Placental pericyte (primary cell): Measurements from ENCODE around the gene APPL1. TPM values are rescaled to one million over a fixed set of nuclear protein-coding genes. Genes with fewer than 3 reads are reported as not detected.

Source experiments
- total RNA-seq: library from RNA; depleted of rRNA; stranded (reverse); fragments of >200 nt; gene quantifications from 2 replicates; pipeline ENCODE4 v1.2.3, GENCODE V29; 2012

APPL1 gene
- total RNA-seq: 18.8 and 55.5 TPM in 2 replicates

GRCh38 chr3:57227204-57227929 lies at the start of gene APPL1:
APPL1 (plus strand) TSS chr3:57227729; CDS start chr3:57227884, 155 bp downstream.

DNA sequence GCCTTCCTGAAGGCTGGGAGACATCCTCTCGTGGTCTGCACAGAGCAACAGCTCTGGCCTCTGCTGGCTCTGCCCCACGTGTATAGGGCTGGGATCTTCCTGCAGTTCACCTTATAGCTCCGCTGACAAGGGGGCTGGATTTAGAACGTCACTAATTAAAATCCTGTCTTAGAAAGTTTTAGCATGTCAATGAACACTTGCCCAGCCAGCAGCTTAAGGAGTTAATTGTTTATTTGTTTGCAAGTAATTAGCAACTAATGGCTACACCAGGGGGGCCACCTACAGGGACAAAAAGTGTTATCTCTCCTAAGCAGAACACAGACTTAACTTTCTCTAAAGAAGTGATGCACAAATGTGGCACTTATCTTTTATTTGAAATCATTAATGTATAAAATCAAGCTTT lies 27.6 kb upstream of the APPL1 start, which contains the start of gene HESX1:
TSS of gene HESX1 (minus strand) at position 84 of the 403 bp plus-strand sequence. CDS start at position 24, 60 bp downstream.

DNA sequence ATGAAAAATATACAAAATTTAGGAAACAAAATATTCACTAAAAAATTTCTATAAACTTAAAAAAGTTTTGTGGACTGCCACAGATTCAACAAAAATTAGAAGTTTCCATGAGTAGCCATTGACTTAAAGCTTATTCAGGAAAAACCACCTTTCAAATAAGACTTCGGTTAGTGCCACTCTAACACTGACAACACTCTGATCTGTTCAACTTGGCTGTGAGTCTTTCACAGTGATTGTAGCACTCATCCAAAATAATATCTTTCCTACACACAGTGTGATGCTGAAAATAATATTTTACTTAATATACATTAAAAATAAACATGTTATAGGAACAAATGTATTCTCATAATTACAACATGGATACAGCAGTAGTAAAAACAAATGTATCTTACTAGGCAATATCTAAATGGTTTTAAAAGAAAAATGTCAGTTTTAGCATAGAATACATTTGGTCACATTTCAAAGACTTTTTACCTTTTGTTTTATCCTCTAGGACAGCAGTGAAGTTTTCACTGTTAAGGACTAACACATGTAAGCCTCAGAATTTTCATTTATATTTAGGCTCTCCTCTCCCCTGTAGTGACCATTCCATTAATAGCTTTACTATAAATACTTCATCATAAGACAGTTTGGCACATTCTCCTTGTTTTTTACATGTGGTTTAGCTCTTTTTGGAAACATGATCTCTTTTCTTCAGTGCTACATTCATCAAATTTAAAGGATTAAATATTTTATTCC lies 64.8 kb downstream of the APPL1 start, which contains the start of gene ASB14:
TSS of gene ASB14 (minus strand) at position 527 of the 738 bp plus-strand sequence. CDS start 652 bp downstream, outside the sequence.

Other genes with a start within 250 kb of the APPL1 start
- not detected in 2 replicates for gene SPATA12, start 167.1 kb upstream of the APPL1 start, total RNA-seq
- 0.44 and 0.72 TPM in 2 replicates for gene IL17RD, start 62.4 kb upstream of the APPL1 start, total RNA-seq
- gene HESX1, start 27.8 kb upstream of the APPL1 start, total RNA-seq: not detected in 2 replicates
- gene ASB14, start 65.0 kb downstream of the APPL1 start, total RNA-seq: 0.14 TPM in 1 of 2 replicates, not detected in the other